G401.6 (cell line): ENCODE data around the gene TBPL1.
A peak's percentile ranks its signal among the peaks of the same experiment; 100 is the strongest.
"Not testable (repeated sequence)": the region's sequence is repeated elsewhere in the genome, so short reads cannot be mapped to it uniquely, and the experiment has no call there.

Experiments used
- FAIRE-seq: peaks from 2 replicates; lab custom pipeline; 2012; peaks lifted over from hg19 to GRCh38; lab: Jason Lieb, UNC

TBPL1 gene

GRCh38 chr6:133973109-133973971 lies 20.3 kb downstream of the TBPL1 start:
- peak; percentile 98 for FAIRE-seq

- no peak for FAIRE-seq
These were observed 25.2 kb downstream of the TBPL1 start for GRCh38 chr6:133977983-133978895.

GRCh38 chr6:133978896-133979240 lies 25.8 kb downstream of the TBPL1 start:
- FAIRE-seq, result no peak

GRCh38 chr6:133979269-133979963 lies 26.4 kb downstream of the TBPL1 start:
- not testable (repeated sequence) for FAIRE-seq

- no peak for FAIRE-seq
These were observed 27.1 kb downstream of the TBPL1 start for GRCh38 chr6:133980168-133980567.

GRCh38 chr6:133983099-133983939 lies 30.3 kb downstream of the TBPL1 start:
- FAIRE-seq, result no peak

GRCh38 chr6:133985970-133986369 lies 32.9 kb downstream of the TBPL1 start:
- no peak for FAIRE-seq

- FAIRE-seq, result no peak
These were observed 33.9 kb downstream of the TBPL1 start for GRCh38 chr6:133986942-133987341.

GRCh38 chr6:133989525-133989924 lies 36.5 kb downstream of the TBPL1 start:
- no peak for FAIRE-seq

GRCh38 chr6:133990321-133990720 lies 37.3 kb downstream of the TBPL1 start:
- no peak for FAIRE-seq

- FAIRE-seq, result no peak
These were observed 38.1 kb downstream of the TBPL1 start for GRCh38 chr6:133991096-133991593.

- FAIRE-seq, result no peak
These were observed 40.1 kb downstream of the TBPL1 start for GRCh38 chr6:133992992-133993680.

GRCh38 chr6:133995296-133995695 lies 42.3 kb downstream of the TBPL1 start:
- no peak for FAIRE-seq

GRCh38 chr6:133995758-133996157 lies 42.7 kb downstream of the TBPL1 start:
- no peak for FAIRE-seq

GRCh38 chr6:133997267-133997666 lies 44.2 kb downstream of the TBPL1 start:
- FAIRE-seq, result no peak

GRCh38 chr6:133999305-133999704 lies 46.3 kb downstream of the TBPL1 start:
- no peak for FAIRE-seq

GRCh38 chr6:134000443-134000842 lies 47.4 kb downstream of the TBPL1 start:
- FAIRE-seq, result no peak

GRCh38 chr6:134002821-134003220 lies 49.8 kb downstream of the TBPL1 start:
- FAIRE-seq, result no peak

GRCh38 chr6:134003542-134003951 lies 50.5 kb downstream of the TBPL1 start:
- FAIRE-seq, result no peak

- FAIRE-seq, result no peak
These were observed 51.7 kb downstream of the TBPL1 start for GRCh38 chr6:134004714-134005113.

- no peak for FAIRE-seq
These were observed 52.8 kb downstream of the TBPL1 start for GRCh38 chr6:134005800-134006199.
